GM23248 (cell line): ENCODE measurements around the gene PGPEP1.

Source experiments
- EZH2 ChIP-seq: fragments of 200-600 bp; sonication (generic); IDR thresholded peaks from 2 replicates; pipeline ENCODE4 v1.6.1; 2018; ENCODE audit warnings: antibody characterized with exemption, mild to moderate bottlenecking; ENCODE audit not compliant: insufficient read depth, poor library complexity, severe bottlenecking
- EZH2phosphoT487 ChIP-seq: fragments of 200-600 bp; sonication (generic); IDR thresholded peaks from 2 replicates; pipeline ENCODE4 v1.6.1; 2018; ENCODE audit warnings: antibody characterized with exemption, moderate library complexity, mild to moderate bottlenecking, low read depth; ENCODE audit not compliant: insufficient read depth

GRCh38 chr19:18304208-18304457 lies 36.3 kb upstream of the PGPEP1 start:
- TF ChIP-seq EZH2 (no peak), EZH2phosphoT487 (no peak)
